GM12878 (cell line): ENCODE measurements around the gene DARS1. TPM values are rescaled to one million over a fixed set of nuclear protein-coding genes. Genes with fewer than 3 reads are reported as not detected.

Source experiments
- ATAC-seq: fragments of 200-7000 bp; cut with Tn5 transposase; 3 replicates; pipeline ENCODE4 v1.9.1; 2020; ENCODE audit warnings: mild to moderate bottlenecking, moderate library complexity
- BruUV-seq: library from RNA; stranded (reverse); fragments of 400-500 nt; replicated peaks from 2 replicates; lab custom pipeline; 2021; lab: Mats Ljungman, UMichigan
- CTCF ChIA-PET: fragments of 300-600 bp; sonication (Branson Sonifier 250); formaldehyde crosslinking; extraction: SDS; loops from one replicate; lab custom pipeline; 2021; ENCODE audit warnings: inconsistent platforms; lab: Yijun Ruan, JAX
- POLR2A ChIA-PET: fragments of 350-600 bp; formaldehyde crosslinking; extraction: SDS; loops from one replicate; lab custom pipeline; 2021; ENCODE audit warnings: inconsistent platforms; lab: Charles Lee
- RAD21 ChIA-PET: fragments of 300-600 bp; sonication (Branson Sonifier 250); formaldehyde crosslinking; loops from one replicate; lab custom pipeline; 2023; ENCODE audit warnings: antibody characterized with exemption; ENCODE audit not compliant: unreplicated experiment; lab: Charles Lee
- SMC1A ChIA-PET: fragments of 300-600 bp; sonication (Branson Sonifier 250); formaldehyde crosslinking; loops from one replicate; lab custom pipeline; 2023; ENCODE audit not compliant: unreplicated experiment, uncharacterized antibody; lab: Charles Lee
- DNase-seq: peaks from one replicate; pipeline ENCODE4 v3.0.0-alpha.2; 2011; ENCODE audit warnings: low read depth, low spot score
- FAIRE-seq: peaks from 3 replicates; lab custom pipeline; 2011; peaks lifted over from hg19 to GRCh38; lab: Jason Lieb, UNC
- H2AFZ ChIP-seq: 2 replicates; pipeline ENCODE4 v1.6.0; 2011; ENCODE audit warnings: low read depth, low read length, control low read depth; ENCODE audit not compliant: control insufficient read depth
- H3K27ac ChIP-seq: 2 replicates; pipeline ENCODE4 v1.5.1; 2011; ENCODE audit warnings: control low read depth; ENCODE audit not compliant: control insufficient read depth, insufficient read depth
- H3K27me3 ChIP-seq, 2 experiments: replicated peaks in 1 of 2; 2 replicates each; pipeline versions ENCODE4 v1.6.0 to v1.6.1; 2011; ENCODE audit warnings: low read length in 1 of 2; ENCODE audit not compliant: control insufficient read depth in 2 of 2, insufficient read depth in 2 of 2
- H3K36me3 ChIP-seq, 2 experiments: 2 replicates each; pipeline ENCODE4 v1.5.1; 2011; ENCODE audit warnings: low read length in 1 of 2; ENCODE audit not compliant: control insufficient read depth in 2 of 2, insufficient read depth in 2 of 2
- H3K4me1 ChIP-seq: 2 replicates; pipeline ENCODE4 v1.6.1; 2011; ENCODE audit warnings: mild to moderate bottlenecking, low read length, moderate library complexity, mixed read lengths; ENCODE audit not compliant: control insufficient read depth, insufficient read depth
- H3K4me2 ChIP-seq: 2 replicates; pipeline ENCODE4 v1.6.0; 2011; ENCODE audit warnings: control low read depth; ENCODE audit not compliant: control insufficient read depth, insufficient read depth
- H3K4me3 ChIP-seq: fragments of 200-600 bp; sonication (generic); 2 replicates; pipeline ENCODE4 v1.5.1; 2016
- H3K79me2 ChIP-seq: 2 replicates; pipeline ENCODE4 v1.6.0; 2011; ENCODE audit warnings: low read length; ENCODE audit not compliant: control insufficient read depth, insufficient read depth
- H3K9ac ChIP-seq: 2 replicates; pipeline ENCODE4 v1.8.0; 2011; ENCODE audit warnings: low read length, control low read depth, mixed read lengths; ENCODE audit not compliant: control insufficient read depth, insufficient read depth
- H3K9me3 ChIP-seq: replicated peaks from 3 replicates; pipeline ENCODE4 v1.5.1; 2011; ENCODE audit warnings: mild to moderate bottlenecking, low read length; ENCODE audit not compliant: control insufficient read depth, insufficient read depth
- H4K20me1 ChIP-seq: 2 replicates; pipeline ENCODE4 v1.6.0; 2011; ENCODE audit not compliant: control insufficient read depth, insufficient read depth
- ATF2 ChIP-seq: IDR thresholded peaks from 2 replicates; pipeline ENCODE4 v1.6.1; 2012; ENCODE audit warnings: low read length, inconsistent platforms
- BCL3 ChIP-seq: IDR thresholded peaks from 2 replicates; pipeline ENCODE4 v1.6.1; 2011; ENCODE audit warnings: borderline replicate concordance, low read depth, mild to moderate bottlenecking, moderate library complexity, low read length; ENCODE audit not compliant: insufficient read depth, poor library complexity, severe bottlenecking
- ETV6 ChIP-seq, 2 experiments: fragments of 450-650 bp in 1 of 2; IDR thresholded peaks in 1 of 2; conservative IDR thresholded peaks in 1 of 2; 2 replicates each; pipeline ENCODE4 v1.6.1; 2014; ENCODE audit warnings: antibody characterized with exemption in 1 of 2, borderline replicate concordance in 1 of 2, low read depth in 1 of 2, mild to moderate bottlenecking in 1 of 2, moderate library complexity in 1 of 2
- HDGF ChIP-seq: fragments of 450-650 bp; IDR thresholded peaks from 2 replicates; pipeline ENCODE4 v1.6.1; 2016; ENCODE audit warnings: antibody characterized with exemption
- IRF4 ChIP-seq: IDR thresholded peaks from 2 replicates; pipeline ENCODE4 v1.6.1; 2011; ENCODE audit warnings: low read depth, low read length
- MEF2B ChIP-seq: fragments of 450-650 bp; IDR thresholded peaks from 2 replicates; pipeline ENCODE4 v1.6.1; 2018; ENCODE audit warnings: mild to moderate bottlenecking, moderate library complexity; ENCODE audit not compliant: partially characterized antibody, poor library complexity, severe bottlenecking
- NFYB ChIP-seq: IDR thresholded peaks from 2 replicates; pipeline ENCODE4 v1.6.1; 2011; ENCODE audit warnings: low read depth, mild to moderate bottlenecking, low read length, improper control_type of control experiment, moderate library complexity; ENCODE audit not compliant: insufficient read depth
- NR2C2 ChIP-seq: IDR thresholded peaks from 2 replicates; pipeline ENCODE4 v1.6.1; 2011; ENCODE audit warnings: borderline replicate concordance, low read depth; ENCODE audit not compliant: control insufficient read depth, insufficient read length
- SIN3A ChIP-seq: IDR thresholded peaks from 2 replicates; pipeline ENCODE4 v1.6.1; 2012; ENCODE audit warnings: low read depth, low read length, improper control_type of control experiment
- STAT1 ChIP-seq: fragments of 450-650 bp; conservative IDR thresholded peaks from 2 replicates; pipeline ENCODE4 v1.6.1; 2014; ENCODE audit warnings: antibody characterized with exemption, mild to moderate bottlenecking
- TAF1 ChIP-seq: IDR thresholded peaks from 2 replicates; pipeline ENCODE4 v1.6.1; 2011; ENCODE audit warnings: mild to moderate bottlenecking, low read depth, low read length, borderline replicate concordance
- ZBED1 ChIP-seq: IDR thresholded peaks from 2 replicates; pipeline ENCODE4 v1.6.1; 2016; ENCODE audit warnings: borderline replicate concordance
- ZNF217 ChIP-seq: fragments of 450-650 bp; IDR thresholded peaks from 2 replicates; pipeline ENCODE4 v1.6.1; 2017; ENCODE audit warnings: antibody characterized with exemption, mild to moderate bottlenecking
- WGBS: methylation state at CpG from one replicate; pipeline ENCODE4 v1.1.6; 2016; ENCODE audit warnings: low lambda C conversion rate; ENCODE audit not compliant: insufficient replicate concordance, insufficient coverage; ENCODE audit errors: missing lambda C conversion rate; 5-methylcytosine and 5-hydroxymethylcytosine counted together
- in situ Hi-C: fragments of 300-500 bp; cut with MboI; formaldehyde crosslinking; loops from 9 replicates; pipeline ENCODE4 v1.14.3; 2018; ENCODE audit warnings: mixed read lengths
- intact Hi-C: fragments of 100-400 bp; cut with micrococcal nuclease; formaldehyde crosslinking; loops from one replicate; pipeline ENCODE4 v1.14.2; 2022; ENCODE audit not compliant: unreplicated experiment
- polyA plus RNA-seq, 11 experiments: library from polyadenylated mRNA; depleted of rRNA in 4 of 11; unstranded in 6 of 11; stranded (reverse) in 5 of 11; fragments of >200 nt; fragmentation: Nextera tagmentation in 4 of 11; fragmentation: Illumina TruSeq in 1 of 11; extraction: Ambion mirVana in 4 of 11; extraction: Trizol in 1 of 11; gene quantifications; 1 replicate in 1 of 11; 2 replicates in 10 of 11; pipeline versions ENCODE4 v1.2.1 to v1.2.3, GENCODE V29; 2011 to 2016; ENCODE audit warnings: inconsistent platforms in 2 of 11, missing spikeins in 2 of 11, low read depth in 1 of 11
- total RNA-seq, 4 experiments: library from RNA; depleted of rRNA in 3 of 4; stranded (reverse); fragments of >200 nt in 3 of 4; fragmentation: Illumina TruSeq in 1 of 4; extraction: Trizol in 1 of 4; gene quantifications; 2 replicates each; pipeline versions ENCODE4 v1.2.1 to v1.2.3, GENCODE V29; 2013 to 2021
- TF ChIP-seq, protein P1 (sequence below): IDR thresholded peaks from 2 replicates; pipeline ENCODE4 v1.6.1; 2012; ENCODE audit warnings: low read depth, low read length, improper control_type of control experiment

Gene DARS1
- total and polyA plus RNA-seq, 10 of the 15 experiments (the other 5 are each of a cell fraction or from before 2014, with no cell fraction given) = 91.0 to 387 (median 137) TPM

DNA sequence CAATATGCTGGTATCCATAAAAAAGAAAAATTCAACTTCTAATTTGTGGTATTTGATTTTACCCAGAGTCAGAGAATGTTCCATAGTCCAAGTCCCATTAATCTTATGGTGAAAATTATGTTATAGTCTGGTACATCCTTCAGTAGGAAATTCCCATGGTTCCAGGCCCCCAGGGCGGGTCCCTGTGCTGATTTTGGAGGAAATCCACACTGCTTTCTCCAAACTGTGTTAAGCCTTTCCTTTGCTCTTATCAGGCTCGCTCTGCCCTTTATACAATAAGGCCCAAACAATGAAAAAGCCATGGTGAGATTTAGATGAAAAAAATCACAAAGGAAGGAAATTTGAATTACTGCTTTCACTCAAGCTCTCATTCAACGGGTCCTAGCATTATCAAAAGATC is 46.8 kb upstream of the DARS1 start:
- WGBS = 17% methylated on average over 3 of the region's 3 CpGs
- peaks cover 7% of the 10 kb centered on the region; the same call in 1 of the 2 replicates for H3K4me1 ChIP-seq
- ChIA-PET POLR2A (interaction anchor here (1.1 to 8.2 kb wide), 4 partner anchors 10 to 53 kb away, joined by 4 to 80 read pairs (median 6); partner anchors contain the start of gene DARS1), CTCF (interaction anchor here (1.3 to 4.4 kb wide), 4 partner anchors 12 to 35 kb away, joined by 4 to 19 read pairs (median 6); no protein-coding TSS in a partner anchor), SMC1A (interaction anchor here (0.7 to 25.6 kb wide), 5 partner anchors 13 to 45 kb away, joined by 3 to 961 read pairs (median 33); no protein-coding TSS in a partner anchor), RAD21 (interaction anchor here (4.8 to 13.8 kb wide), 2 partner anchors 23 to 35 kb away, joined by 31 to 348 read pairs; no protein-coding TSS in a partner anchor)
- no peak overlapping the region for H3K9ac ChIP-seq
- TF ChIP-seq NFYB (no peak), SIN3A (no peak), IRF4 (no peak), NR2C2 (no peak), HDGF (no peak), MEF2B (no peak), STAT1 (no peak), ATF2 (no peak), TAF1 (no peak), ETV6 (conservative IDR thresholded peaks at IDR 0.05 in 1 of 2, IDR thresholded peaks at IDR 0.05 in 1 of 2; ENCODE audit: borderline replicate concordance in 1 of 2, low read depth in 1 of 2) (no peak), BCL3 (no peak), ZBED1 (no peak), ZNF217 (no peak)
- TF ChIP-seq, protein P1, sequence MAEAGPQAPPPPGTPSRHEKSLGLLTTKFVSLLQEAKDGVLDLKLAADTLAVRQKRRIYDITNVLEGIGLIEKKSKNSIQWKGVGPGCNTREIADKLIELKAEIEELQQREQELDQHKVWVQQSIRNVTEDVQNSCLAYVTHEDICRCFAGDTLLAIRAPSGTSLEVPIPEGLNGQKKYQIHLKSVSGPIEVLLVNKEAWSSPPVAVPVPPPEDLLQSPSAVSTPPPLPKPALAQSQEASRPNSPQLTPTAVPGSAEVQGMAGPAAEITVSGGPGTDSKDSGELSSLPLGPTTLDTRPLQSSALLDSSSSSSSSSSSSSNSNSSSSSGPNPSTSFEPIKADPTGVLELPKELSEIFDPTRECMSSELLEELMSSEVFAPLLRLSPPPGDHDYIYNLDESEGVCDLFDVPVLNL = no peak
- FAIRE-seq = no peak
- DNase-seq = no peak
- no peak overlapping the region for H3K27ac ChIP-seq
- no peak overlapping the region for H3K4me3 ChIP-seq
- H2AFZ ChIP-seq = no peak overlapping the region
- H3K4me2 ChIP-seq = no peak overlapping the region
- H3K36me3 ChIP-seq = no peaks in the 10 kb centered on the region
- H3K9me3 ChIP-seq = no peaks in the 10 kb centered on the region
- no peak for ATAC-seq
- in situ Hi-C loops = no loop called here
- no TSS peak for BruUV-seq
- no peaks in the 10 kb centered on the region for H3K79me2 ChIP-seq
- H3K27me3 ChIP-seq = 0 out of 4 replicates have a peak, but pooled peaks cover 0 to 2% of the 10 kb centered on the region in 2 experiments
- intact Hi-C loops = no loop called here
- H4K20me1 ChIP-seq = no peaks in the 10 kb centered on the region
